ENCODE data around the gene CHRNG.

The CHRNG gene

GRCh38 chr2:232501331-232501771, 38.1 kb upstream of the CHRNG start:
- Histone ChIP-seq H3K27me3 (ENCODE audit: insufficient read depth, low read depth) (peaks cover 24% of the 10 kb centered on the region), H3K4me3 (IDR thresholded peaks at IDR 0.05; ENCODE audit: insufficient read depth, low read depth, low read length) (no peak overlapping the region), H4K20me1 (ENCODE audit: insufficient read depth) (no peaks in the 10 kb centered on the region), H3K27ac (no peak overlapping the region), H3K4me2 (no peak overlapping the region), H3K4me1 (ENCODE audit: low read depth, poor library complexity, severe bottlenecking) (no peaks in the 10 kb centered on the region), H3K9ac (no peak overlapping the region), H2AFZ (ENCODE audit: low read depth) (no peak overlapping the region), H3K36me3 (ENCODE audit: insufficient read depth) (no peaks in the 10 kb centered on the region), H3K79me2 (ENCODE audit: insufficient read depth, low read depth) (no peaks in the 10 kb centered on the region)
- no peak for TF ChIP-seq CTCF (conservative IDR thresholded peaks at IDR 0.05; ENCODE audit: low read depth, low read length)

GRCh38 chr2:232501794-232502390, 37.6 kb upstream of the CHRNG start:
- no peak for TF ChIP-seq CTCF (conservative IDR thresholded peaks at IDR 0.05; ENCODE audit: low read depth, low read length)
- Histone ChIP-seq H4K20me1 (ENCODE audit: insufficient read depth) (no peaks in the 10 kb centered on the region), H3K4me3 (IDR thresholded peaks at IDR 0.05; ENCODE audit: insufficient read depth, low read depth, low read length) (no peak overlapping the region), H3K4me1 (ENCODE audit: low read depth, poor library complexity, severe bottlenecking) (no peaks in the 10 kb centered on the region), H3K9ac (no peak overlapping the region), H3K27ac (no peak overlapping the region), H3K27me3 (ENCODE audit: insufficient read depth, low read depth) (peaks cover 28% of the 10 kb centered on the region), H3K79me2 (ENCODE audit: insufficient read depth, low read depth) (no peaks in the 10 kb centered on the region), H3K4me2 (no peak overlapping the region), H2AFZ (ENCODE audit: low read depth) (no peak overlapping the region), H3K36me3 (ENCODE audit: insufficient read depth) (no peaks in the 10 kb centered on the region)

- Histone ChIP-seq H2AFZ (ENCODE audit: low read depth) (no peak overlapping the region), H3K9ac (no peak overlapping the region), H3K27me3 (ENCODE audit: insufficient read depth, low read depth) (peaks cover 31% of the 10 kb centered on the region), H3K27ac (no peak overlapping the region), H4K20me1 (ENCODE audit: insufficient read depth) (no peaks in the 10 kb centered on the region), H3K79me2 (ENCODE audit: insufficient read depth, low read depth) (no peaks in the 10 kb centered on the region), H3K4me1 (ENCODE audit: low read depth, poor library complexity, severe bottlenecking) (no peaks in the 10 kb centered on the region), H3K4me2 (no peak overlapping the region), H3K36me3 (ENCODE audit: insufficient read depth) (no peaks in the 10 kb centered on the region), H3K4me3 (IDR thresholded peaks at IDR 0.05; ENCODE audit: insufficient read depth, low read depth, low read length) (no peak overlapping the region)
- no peak for TF ChIP-seq CTCF (conservative IDR thresholded peaks at IDR 0.05; ENCODE audit: low read depth, low read length)
These were observed 37.0 kb upstream of the CHRNG start for GRCh38 chr2:232502511-232502910.

- H3K36me3 ChIP-seq (ENCODE audit: insufficient read depth) = no peaks in the 10 kb centered on the region
- TF ChIP-seq CTCF (conservative IDR thresholded peaks at IDR 0.05; ENCODE audit: low read depth, low read length) = no peak
- no peak overlapping the region for H3K9ac ChIP-seq
- no peaks in the 10 kb centered on the region for H3K79me2 ChIP-seq (ENCODE audit: insufficient read depth, low read depth)
- no peak overlapping the region for H2AFZ ChIP-seq (ENCODE audit: low read depth)
- no peak overlapping the region for H3K27ac ChIP-seq
- no peak overlapping the region for H3K4me2 ChIP-seq
- H4K20me1 ChIP-seq (ENCODE audit: insufficient read depth) = no peaks in the 10 kb centered on the region
- H3K27me3 ChIP-seq (ENCODE audit: insufficient read depth, low read depth) = peaks cover 31% of the 10 kb centered on the region
- H3K4me1 ChIP-seq (ENCODE audit: low read depth, poor library complexity, severe bottlenecking) = no peaks in the 10 kb centered on the region
- no peak overlapping the region for H3K4me3 ChIP-seq (IDR thresholded peaks at IDR 0.05; ENCODE audit: insufficient read depth, low read depth, low read length)
These were observed 36.3 kb upstream of the CHRNG start for GRCh38 chr2:232502911-232503808.

Measured in KMS-11 (cell line).